IPS-18a (cell line): Measurements from ENCODE around the gene ST6GAL2.

Experiments
- H3K27ac ChIP-seq: one replicate; pipeline ENCODE4 v1.5.1; 2013; ENCODE audit warnings: low read length
- H3K27me3 ChIP-seq: one replicate; pipeline ENCODE4 v1.6.1; 2013; ENCODE audit warnings: mild to moderate bottlenecking, low read length; ENCODE audit not compliant: control insufficient read depth, insufficient read depth
- H3K36me3 ChIP-seq: one replicate; pipeline ENCODE4 v1.6.1; 2013; ENCODE audit warnings: low read depth, low read length; ENCODE audit not compliant: control insufficient read depth
- H3K4me1 ChIP-seq: one replicate; pipeline ENCODE4 v1.6.1; 2013; ENCODE audit warnings: low read depth, low read length; ENCODE audit not compliant: control insufficient read depth
- H3K4me3 ChIP-seq: one replicate; pipeline ENCODE4 v1.5.1; 2013; ENCODE audit warnings: low read length
- H3K9ac ChIP-seq: one replicate; pipeline ENCODE4 v1.6.1; 2013; ENCODE audit warnings: mild to moderate bottlenecking, low read length, moderate library complexity
- H3K9me3 ChIP-seq: one replicate; pipeline ENCODE4 v1.6.1; 2013; ENCODE audit warnings: low read depth, low read length; ENCODE audit not compliant: control insufficient read depth

ST6GAL2 gene

DNA sequence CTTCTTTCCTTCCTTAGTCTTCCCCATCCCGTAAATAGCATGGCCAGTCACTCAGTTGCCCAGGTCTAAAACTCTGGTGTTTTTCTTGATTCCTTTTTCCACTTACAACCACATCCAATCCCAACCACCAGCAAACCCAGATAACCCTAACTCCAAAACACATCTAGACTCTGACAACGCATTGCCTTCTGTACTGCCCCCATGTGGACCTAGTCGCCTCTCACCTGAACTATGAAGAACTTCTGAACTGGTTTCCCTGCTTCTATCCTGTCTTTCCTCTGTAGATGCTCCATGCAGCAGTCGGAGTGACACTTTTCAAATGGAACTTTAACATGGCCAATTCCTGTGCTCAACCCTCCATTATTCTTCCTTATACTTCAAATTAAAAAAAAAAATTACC lies 26.5 kb downstream of the ST6GAL2 start:
- H3K27me3 ChIP-seq: no peaks in the 10 kb centered on the region
- no peaks in the 10 kb centered on the region for H3K36me3 ChIP-seq
- no peak overlapping the region for H3K4me3 ChIP-seq
- H3K4me1 ChIP-seq: peaks cover 9% of the 10 kb centered on the region
- H3K27ac ChIP-seq: no peak overlapping the region
- H3K9ac ChIP-seq: no peak overlapping the region
- H3K9me3 ChIP-seq: no peaks in the 10 kb centered on the region

DNA sequence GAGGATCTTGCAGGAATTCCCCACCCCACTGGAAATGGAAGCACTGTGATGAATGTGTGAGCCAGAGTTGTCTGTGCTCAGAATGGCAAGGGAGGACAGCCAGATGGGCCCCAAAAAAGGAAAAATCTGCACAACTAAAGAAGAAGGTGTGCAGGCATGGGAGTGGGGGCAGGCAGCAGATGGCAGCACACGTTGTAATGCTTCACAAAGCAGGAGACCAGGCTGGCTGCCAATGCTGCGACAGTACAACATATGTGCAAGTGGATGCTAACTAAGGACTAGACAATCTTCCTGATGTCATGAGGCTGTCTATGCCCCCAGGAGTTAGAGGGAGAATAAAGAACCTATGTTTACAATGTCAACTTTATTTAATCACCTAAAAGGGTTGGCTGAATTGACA lies 27.2 kb downstream of the ST6GAL2 start:
- no peaks in the 10 kb centered on the region for H3K27me3 ChIP-seq
- no peak overlapping the region for H3K4me3 ChIP-seq
- H3K9me3 ChIP-seq: no peaks in the 10 kb centered on the region
- H3K36me3 ChIP-seq: no peaks in the 10 kb centered on the region
- no peak overlapping the region for H3K27ac ChIP-seq
- no peak overlapping the region for H3K9ac ChIP-seq
- H3K4me1 ChIP-seq: peaks cover 9% of the 10 kb centered on the region

DNA sequence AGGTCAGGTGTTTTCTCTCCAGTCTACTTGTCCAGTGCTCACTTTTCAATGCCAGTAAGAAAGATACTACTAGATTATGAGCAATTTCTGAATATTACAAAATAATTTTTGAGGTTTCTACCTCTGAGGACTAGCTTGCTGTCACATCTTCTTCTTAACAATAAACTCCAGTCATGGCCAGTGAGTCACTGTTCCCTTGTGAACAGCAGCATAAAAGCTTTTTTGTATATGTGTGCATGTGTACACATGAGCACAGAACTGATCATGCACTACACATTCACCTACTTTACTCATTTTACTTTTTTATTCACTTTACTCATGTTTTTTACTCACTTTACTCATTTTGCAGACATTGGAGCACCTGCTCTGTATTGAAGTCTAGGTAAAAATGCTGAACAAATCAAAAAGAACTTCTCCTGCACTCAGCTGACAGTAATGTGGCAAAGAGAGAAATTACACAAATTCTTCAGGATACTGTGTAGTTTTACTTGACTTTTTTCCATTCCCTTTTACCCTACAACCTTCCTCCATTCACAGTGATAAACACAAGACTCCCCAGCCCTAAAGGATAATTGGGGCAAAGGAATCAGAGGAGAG lies 28.0 kb downstream of the ST6GAL2 start:
- Histone ChIP-seq H3K4me1 (peaks cover 9% of the 10 kb centered on the region), H3K36me3 (no peaks in the 10 kb centered on the region), H3K27ac (no peak overlapping the region), H3K9me3 (no peaks in the 10 kb centered on the region), H3K4me3 (no peak overlapping the region), H3K9ac (no peak overlapping the region), H3K27me3 (no peaks in the 10 kb centered on the region)

DNA sequence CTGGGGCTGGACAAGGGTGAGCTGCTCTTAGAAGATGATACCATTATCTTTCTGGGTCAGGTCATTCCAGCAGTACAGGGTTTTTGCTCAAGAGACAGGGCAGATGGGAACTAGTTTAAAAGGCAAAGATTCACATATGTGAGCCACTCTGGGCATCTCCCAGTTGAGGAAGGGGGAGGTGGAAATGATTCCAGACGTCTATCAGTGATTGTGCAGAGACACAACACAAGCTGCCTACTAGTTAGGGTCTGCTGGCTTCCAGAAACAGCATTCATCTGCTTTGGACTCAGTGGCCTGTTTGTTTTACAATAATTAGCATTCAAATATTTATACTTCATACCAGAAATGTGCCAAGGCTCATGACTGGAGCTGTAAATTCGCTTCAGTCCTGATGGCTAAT lies 32.3 kb downstream of the ST6GAL2 start:
- Histone ChIP-seq H3K4me1 (peaks cover 31% of the 10 kb centered on the region), H3K4me3 (no peak overlapping the region), H3K9ac (no peak overlapping the region), H3K27ac (no peak overlapping the region), H3K27me3 (no peaks in the 10 kb centered on the region), H3K9me3 (no peaks in the 10 kb centered on the region), H3K36me3 (no peaks in the 10 kb centered on the region)

DNA sequence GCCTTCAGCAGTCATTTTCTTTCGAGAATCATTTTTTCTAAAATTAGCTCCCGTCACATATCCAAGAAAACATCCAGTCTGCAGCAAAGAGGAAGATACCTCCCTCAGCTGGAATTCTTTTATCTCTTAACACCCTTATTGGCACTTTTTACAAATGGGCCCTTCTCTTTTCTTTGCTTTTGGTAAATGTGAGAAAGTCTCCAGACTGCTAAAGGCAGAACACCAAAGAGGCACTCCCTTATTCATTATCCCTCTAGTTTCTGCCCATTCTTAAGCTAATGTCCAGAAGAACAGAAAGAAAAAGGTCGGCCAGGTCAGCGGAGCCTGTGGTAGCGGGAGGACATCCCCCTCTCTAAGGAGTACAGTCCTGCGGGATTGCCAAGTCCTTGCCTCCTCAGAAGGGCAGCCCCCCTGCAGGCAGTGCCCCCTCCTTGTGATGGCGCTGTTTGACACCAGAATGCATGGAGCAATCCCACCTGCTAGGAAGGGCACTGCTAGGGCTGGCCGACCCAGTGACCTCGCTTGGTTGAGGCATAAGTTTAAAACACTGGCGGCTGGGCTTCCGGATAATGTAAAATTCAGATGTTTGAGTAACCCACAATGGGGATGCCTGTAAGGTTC lies 34.0 kb downstream of the ST6GAL2 start:
- Histone ChIP-seq H3K9ac (no peak overlapping the region), H3K9me3 (no peaks in the 10 kb centered on the region), H3K27me3 (no peaks in the 10 kb centered on the region), H3K36me3 (no peaks in the 10 kb centered on the region), H3K4me3 (no peak overlapping the region), H3K4me1 (peaks cover 35% of the 10 kb centered on the region), H3K27ac (no peak overlapping the region)

DNA sequence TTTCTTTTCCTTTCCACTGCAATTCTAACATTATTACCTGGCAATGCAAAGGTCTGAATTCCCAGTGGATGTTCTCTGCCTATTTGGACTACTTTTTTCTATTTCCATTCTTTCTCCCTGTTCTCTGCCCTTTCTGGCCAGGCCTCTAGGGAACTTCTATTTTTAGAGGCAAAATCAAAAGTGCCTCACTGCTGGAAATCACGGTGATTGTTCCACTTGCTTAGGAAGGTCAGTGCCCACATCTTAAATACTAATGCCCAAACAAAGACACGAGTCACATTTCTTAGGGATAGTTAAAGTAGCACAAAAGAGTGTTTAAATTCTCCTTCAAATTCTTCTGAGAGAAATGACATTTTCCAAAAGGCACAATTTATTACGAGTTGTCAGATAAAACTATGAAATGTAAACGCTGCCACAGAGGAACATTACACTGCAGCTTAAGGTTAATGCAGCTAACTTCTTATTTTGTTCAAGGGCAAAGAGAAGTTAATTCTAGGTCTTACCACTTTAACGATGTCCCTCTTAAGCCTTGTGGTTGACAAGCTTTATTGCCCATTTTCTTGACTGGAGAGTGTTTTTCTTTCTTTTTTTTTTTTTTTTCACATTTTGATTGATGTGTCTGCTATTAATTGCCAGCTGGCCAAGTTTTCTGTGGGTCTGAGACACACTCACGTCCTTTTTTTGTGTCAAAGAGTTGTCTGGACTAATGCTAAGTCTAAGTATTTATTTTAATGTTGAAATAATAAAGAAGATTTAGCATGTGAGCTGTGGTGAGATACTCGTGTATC lies 34.7 kb downstream of the ST6GAL2 start:
- no peak overlapping the region for H3K9ac ChIP-seq
- H3K4me1 ChIP-seq: peaks cover 35% of the 10 kb centered on the region
- no peaks in the 10 kb centered on the region for H3K9me3 ChIP-seq
- peak overlapping the region; percentile 2 for H3K4me3 ChIP-seq
- no peaks in the 10 kb centered on the region for H3K27me3 ChIP-seq
- H3K27ac ChIP-seq: no peak overlapping the region
- no peaks in the 10 kb centered on the region for H3K36me3 ChIP-seq

DNA sequence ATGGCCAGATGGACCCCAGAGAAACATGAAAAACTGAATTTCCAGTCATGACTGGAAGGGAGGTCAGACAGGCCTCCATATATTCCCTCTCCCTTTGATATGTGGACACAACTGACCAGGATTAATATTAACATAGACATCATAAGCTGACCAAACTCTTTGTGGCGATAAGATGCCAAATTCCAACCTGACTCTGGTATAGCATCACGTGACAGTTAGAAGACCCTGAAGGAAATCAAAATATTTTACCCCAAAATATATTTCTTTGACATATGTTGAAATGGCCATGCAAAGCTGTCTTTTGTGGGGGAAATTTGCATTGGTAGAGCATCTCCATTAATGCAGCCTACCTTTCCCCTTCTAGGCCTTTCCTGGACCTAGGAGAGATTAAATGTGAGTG lies 36.7 kb downstream of the ST6GAL2 start:
- peaks cover 26% of the 10 kb centered on the region for H3K4me1 ChIP-seq
- no peak overlapping the region for H3K27ac ChIP-seq
- H3K9ac ChIP-seq: no peak overlapping the region
- no peaks in the 10 kb centered on the region for H3K27me3 ChIP-seq
- no peak overlapping the region for H3K4me3 ChIP-seq
- no peaks in the 10 kb centered on the region for H3K36me3 ChIP-seq
- H3K9me3 ChIP-seq: no peaks in the 10 kb centered on the region

DNA sequence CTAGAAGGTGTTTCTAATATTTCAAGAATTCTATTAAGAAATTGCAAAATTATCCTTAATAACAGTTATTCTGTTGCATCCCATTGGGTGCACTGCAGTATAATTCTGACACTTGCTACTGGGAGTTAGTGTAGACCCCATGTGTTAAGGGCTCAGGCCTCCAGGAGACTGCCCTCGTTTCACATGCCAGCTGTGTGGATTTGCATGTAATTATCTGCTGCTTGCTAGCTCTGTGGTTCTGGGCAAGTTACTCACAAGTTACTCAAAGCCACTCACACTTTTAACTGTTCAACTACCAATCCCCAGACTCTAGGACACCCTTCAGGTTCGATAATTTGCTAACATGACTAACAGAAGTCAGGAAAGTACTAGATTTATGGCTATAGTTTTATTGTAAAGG lies 38.6 kb downstream of the ST6GAL2 start:
- no peaks in the 10 kb centered on the region for H3K27me3 ChIP-seq
- no peak overlapping the region for H3K27ac ChIP-seq
- no peak overlapping the region for H3K4me3 ChIP-seq
- H3K9me3 ChIP-seq: no peaks in the 10 kb centered on the region
- no peaks in the 10 kb centered on the region for H3K36me3 ChIP-seq
- peaks cover 21% of the 10 kb centered on the region for H3K4me1 ChIP-seq
- H3K9ac ChIP-seq: no peak overlapping the region

DNA sequence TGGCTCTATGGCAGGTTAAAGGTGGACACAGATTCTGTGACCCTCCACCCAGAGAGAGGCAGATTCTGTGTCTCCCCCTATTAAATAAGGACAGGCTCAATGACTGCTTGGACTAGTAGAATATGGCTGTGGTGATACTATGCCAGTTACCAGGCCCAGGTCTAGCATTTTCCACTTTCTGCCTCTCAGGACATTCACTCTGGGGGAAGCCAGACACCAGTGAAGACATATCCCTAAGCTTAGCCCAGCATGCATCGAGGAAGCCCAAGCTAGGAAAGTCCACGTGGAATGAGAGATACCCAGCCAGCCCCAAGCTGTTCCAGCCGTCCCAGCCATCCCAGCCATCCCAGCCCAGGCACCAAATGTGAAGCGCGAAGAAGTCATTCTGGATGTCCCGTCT lies 40.3 kb downstream of the ST6GAL2 start:
- no peak overlapping the region for H3K4me3 ChIP-seq
- no peak overlapping the region for H3K27ac ChIP-seq
- H3K36me3 ChIP-seq: no peaks in the 10 kb centered on the region
- no peak overlapping the region for H3K9ac ChIP-seq
- peaks cover 5% of the 10 kb centered on the region for H3K4me1 ChIP-seq
- no peaks in the 10 kb centered on the region for H3K27me3 ChIP-seq
- no peaks in the 10 kb centered on the region for H3K9me3 ChIP-seq

DNA sequence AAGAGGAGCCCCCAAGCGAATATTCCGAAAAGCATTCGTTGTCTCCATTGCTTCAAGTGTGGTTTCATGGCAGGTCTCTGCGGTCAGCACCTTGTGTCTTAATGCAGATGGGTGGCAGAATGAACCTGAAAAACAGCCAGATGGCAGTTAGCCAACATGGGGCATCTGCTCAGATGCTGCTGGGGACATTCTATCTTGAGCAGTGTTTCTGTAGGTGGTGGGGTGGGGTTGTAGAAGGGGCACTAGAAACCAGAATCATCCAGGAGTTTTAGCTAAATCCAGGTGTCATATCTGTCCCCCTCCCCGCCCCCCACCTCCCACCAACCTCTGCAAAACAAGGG lies 42.1 kb downstream of the ST6GAL2 start:
- H3K36me3 ChIP-seq: no peaks in the 10 kb centered on the region
- no peak overlapping the region for H3K27ac ChIP-seq
- no peaks in the 10 kb centered on the region for H3K27me3 ChIP-seq
- no peaks in the 10 kb centered on the region for H3K9me3 ChIP-seq
- H3K4me1 ChIP-seq: peaks cover 11% of the 10 kb centered on the region
- H3K9ac ChIP-seq: no peak overlapping the region
- no peak overlapping the region for H3K4me3 ChIP-seq

DNA sequence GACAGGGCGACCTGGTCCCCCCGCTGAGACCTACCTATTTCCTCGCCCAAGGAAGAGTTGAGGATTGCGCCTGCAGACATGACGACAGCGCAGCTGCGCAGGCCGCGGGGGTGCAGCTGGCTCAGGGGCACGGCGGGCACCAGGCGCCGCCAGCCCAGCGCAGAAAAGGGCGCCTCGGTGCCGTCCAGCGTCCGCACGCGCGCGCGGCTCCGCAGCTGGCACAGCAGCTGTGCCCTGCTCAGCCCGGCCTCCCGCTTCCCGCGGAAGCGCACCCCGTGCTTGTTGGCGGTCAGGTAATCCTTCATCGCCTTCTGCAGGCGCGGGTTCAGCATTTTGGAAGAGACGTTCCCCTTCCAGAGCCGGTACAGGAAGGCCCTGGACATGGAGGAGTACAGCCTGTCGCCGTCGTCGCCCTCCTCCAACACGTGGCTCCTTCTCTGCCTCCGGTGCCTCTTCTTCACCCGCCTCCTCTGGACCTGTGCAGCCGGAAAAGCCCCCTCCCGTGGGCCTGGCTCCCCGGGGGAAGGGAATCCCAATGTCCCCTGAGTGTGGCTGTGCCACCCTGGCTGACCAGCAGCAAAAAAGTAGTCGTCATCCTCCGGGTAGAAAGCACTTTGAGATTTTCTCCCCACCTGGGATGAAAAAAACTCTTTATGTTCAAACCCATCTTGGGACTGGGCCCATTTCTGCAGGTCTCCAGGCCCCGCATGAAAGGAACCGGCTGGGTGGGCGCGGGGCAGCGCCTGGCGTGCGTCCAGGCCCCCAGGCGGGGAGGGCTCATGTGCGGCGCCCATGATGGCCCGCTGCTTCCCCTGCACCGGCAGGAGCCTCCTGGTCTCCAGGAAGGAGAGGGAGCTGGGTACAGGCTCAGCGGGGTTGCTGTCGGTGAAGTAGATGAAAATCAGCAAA lies 42.7 kb downstream of the ST6GAL2 start:
- no peak overlapping the region for H3K4me3 ChIP-seq
- H3K9me3 ChIP-seq: no peaks in the 10 kb centered on the region
- no peaks in the 10 kb centered on the region for H3K36me3 ChIP-seq
- H3K9ac ChIP-seq: no peak overlapping the region
- no peaks in the 10 kb centered on the region for H3K27me3 ChIP-seq
- H3K4me1 ChIP-seq: peaks cover 10% of the 10 kb centered on the region
- no peak overlapping the region for H3K27ac ChIP-seq
